GM19025 (cell line): Measurements from ENCODE around the gene RNF157.

Source experiments
- ATAC-seq: cut with Tn5 transposase; IDR thresholded peaks from one replicate; pipeline ENCODE4 v1.9.1; 2021; ENCODE audit warnings: mild to moderate bottlenecking, low read depth, moderate library complexity; ENCODE audit not compliant: unreplicated experiment

The RNF157 gene

DNA sequence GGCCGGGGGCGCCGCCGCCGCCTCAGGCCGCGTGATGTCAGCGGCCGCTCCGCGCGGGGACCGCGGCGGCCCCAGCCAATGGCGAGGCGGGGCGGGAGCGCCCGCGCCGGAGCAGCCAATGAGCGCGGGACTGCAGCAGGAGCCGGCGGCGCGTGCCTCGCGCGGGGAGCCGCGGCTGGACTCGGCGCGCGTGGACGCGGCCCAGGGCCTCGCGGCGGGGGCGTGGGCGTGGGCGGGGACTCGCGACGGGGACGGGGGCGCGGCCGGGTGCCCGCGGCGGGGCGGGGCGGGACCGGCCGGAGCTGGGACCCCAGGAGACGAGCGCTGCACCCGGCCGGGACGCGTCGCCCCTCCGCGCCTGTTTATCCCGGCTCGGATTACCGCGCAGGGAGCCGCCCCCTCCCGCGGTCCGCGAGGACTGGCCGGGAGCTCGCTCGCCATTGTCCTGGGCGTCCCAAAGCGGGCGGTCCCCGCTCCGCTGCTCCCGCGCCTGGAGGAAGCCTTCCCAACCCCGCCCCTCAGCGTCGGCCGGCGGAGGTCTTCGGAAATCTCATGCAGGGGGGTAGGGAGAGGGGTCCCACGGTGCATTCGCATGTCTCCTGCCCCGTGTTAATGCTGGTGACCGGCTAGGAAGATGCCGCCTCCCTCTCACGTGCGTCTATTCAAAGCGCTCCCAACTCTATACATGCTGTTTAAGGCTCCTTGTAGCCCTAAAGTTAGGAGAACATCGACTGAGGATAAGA lies at the start of gene RNF157:
Gene RNF157, minus strand, starts transcription at position 33 of the 743 bp plus-strand sequence. CDS start 253 bp downstream, outside the sequence.
- ATAC-seq = peak; percentile 68

DNA sequence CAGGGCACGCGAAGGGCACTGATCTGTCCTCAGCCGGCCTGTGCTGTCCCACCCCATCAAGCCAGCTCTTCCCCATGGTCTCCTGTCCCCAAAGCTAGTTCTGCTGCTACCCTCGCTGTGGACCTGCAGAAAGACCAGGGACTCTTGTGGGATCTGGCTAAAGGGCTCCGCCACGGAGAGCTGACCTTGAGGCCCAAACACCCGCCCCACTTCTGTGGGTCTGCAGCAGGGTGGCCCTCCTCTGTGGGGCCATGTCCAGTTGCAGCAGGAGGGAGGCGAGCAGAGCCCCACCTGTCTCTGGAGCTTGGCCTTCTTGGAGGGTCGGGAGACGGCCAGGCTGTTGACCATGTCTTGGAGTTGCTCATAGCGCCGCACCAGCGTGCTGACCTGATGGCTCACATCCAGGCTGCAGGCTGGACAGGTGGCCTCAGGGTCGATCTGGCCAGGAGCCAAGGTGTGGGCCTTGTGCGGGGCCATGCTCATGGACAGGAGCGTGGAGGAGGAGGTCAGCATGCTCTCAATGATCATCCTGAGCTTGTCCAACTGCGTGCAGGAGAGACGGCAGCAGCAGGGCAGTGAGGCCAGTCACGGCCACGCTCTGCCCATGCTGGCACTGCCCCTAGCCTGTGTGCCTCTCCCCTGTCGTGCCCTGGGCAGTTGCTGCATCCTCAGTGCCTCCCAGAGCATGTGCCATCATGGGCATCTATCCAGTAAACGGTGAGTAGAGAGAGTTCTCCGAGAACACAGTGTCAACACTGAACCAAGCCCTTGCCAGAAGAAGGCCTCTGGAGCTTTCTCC lies 41.5 kb upstream of the RNF157 start:
- no peak for ATAC-seq

DNA sequence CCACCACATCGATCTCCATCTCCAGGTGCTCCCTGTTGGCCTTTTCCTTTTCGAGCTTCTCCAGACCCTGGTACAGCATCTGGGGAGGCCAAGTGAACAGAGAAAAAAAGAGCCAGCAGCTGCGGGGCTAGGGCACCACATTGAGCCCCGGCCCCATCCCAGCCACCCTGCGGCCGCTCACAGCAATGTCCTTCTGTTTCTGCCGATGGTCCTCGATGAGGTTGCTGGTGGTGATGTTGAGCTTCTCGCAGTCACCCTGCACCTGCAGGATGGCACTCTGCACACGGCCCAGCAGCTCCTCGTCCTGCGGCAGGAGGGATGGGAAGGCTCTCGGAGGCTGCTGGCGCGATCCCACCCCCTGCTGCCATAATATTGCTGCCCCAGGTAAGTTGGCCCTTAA lies 40.4 kb upstream of the RNF157 start:
- ATAC-seq = no peak

DNA sequence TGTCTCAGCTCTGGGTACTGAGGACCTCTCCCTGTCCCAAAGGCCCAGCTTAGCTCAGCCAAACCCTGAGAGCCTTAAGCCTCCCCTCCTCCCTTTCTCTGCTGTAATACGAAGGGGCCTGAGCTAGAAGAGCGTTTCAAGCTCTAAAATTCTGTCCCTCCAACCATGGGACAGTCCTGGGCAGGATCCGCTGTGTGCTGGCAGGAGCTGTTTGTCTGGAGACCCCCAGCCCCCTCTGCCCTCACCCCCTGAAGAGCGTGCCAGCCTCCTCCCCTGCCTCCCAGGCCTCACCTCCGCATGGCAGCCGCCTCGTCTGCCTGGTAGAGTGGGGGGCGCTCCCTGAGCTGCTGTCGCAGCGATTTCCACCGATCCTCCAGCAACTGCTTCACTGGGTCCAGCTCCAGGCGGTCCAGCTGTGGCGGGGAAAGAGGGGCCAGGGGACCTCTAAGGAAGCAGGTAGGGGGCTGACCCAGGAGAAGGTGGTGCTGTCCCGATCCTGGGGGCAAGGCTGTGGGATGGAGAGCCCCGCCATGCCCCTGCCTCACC lies 39.5 kb upstream of the RNF157 start:
- no peak for ATAC-seq

DNA sequence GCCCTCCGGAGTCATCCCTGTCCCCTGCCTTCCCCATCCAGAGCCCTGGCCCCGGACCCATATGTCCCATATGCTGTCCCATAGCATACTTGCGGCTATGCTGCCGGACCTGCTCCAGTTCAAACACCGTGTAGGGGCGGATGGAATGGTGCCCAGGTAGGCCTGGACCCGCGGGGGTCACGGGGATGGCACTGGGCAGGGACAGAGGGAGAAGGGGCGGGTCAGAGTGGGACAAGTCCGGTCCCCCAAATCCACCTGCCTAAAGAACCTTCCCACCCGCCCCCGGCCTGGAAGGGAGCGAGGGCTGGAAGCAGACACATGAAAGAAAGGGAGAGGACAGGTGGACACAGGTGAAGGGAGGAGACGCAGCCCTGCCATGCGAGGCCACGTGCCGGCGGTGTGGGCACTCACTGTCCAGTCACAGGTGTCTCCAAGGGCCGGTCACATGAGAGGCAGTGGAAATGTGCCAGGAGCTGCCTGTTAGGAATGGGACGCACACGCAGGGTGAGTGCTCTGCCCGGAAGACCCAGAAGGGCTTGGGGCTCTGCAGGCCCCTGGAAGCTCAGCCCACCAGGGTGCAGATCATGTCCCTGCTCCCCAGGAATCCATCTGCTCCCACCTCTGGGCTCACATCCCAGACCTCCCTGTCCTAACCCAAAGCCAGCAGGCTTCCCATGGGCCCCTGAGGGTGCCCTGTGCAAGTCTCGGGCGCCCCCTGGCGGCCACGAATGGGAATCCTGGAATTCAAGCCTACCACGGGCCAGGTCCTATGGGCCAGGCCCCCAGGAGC lies 38.9 kb upstream of the RNF157 start:
- ATAC-seq = no peak

DNA sequence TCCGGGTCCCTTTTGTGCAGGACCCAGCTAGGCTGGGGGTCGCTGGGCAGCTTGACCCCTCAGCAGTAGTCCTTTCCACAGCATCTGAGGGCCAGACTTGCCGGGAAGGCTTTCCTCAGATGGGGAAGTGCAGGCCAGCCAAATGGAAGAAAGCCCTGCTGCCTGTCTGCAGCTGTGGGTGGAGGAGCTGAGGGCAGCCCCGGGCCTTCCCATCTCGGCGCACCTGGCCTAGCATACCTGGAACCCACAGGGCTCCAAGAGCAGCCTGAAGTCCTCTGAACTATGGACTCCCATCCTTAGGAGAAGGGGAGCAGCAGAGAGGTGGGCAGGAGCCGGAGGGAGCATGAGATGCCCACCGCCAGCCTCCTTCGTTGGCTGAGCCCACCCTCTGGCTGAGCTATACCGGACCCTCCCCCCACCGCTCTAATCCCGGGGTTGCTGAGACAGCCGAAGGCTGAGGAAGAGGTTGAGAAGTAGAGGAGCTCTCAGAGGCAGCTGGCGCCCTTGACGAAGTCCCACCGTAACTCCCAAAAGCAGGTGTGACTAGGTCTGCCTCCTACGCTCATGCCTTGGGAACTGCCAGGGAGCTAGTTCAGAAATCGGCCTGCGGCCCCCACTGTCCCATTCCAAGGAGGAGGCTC lies 38.1 kb upstream of the RNF157 start:
- no peak for ATAC-seq

DNA sequence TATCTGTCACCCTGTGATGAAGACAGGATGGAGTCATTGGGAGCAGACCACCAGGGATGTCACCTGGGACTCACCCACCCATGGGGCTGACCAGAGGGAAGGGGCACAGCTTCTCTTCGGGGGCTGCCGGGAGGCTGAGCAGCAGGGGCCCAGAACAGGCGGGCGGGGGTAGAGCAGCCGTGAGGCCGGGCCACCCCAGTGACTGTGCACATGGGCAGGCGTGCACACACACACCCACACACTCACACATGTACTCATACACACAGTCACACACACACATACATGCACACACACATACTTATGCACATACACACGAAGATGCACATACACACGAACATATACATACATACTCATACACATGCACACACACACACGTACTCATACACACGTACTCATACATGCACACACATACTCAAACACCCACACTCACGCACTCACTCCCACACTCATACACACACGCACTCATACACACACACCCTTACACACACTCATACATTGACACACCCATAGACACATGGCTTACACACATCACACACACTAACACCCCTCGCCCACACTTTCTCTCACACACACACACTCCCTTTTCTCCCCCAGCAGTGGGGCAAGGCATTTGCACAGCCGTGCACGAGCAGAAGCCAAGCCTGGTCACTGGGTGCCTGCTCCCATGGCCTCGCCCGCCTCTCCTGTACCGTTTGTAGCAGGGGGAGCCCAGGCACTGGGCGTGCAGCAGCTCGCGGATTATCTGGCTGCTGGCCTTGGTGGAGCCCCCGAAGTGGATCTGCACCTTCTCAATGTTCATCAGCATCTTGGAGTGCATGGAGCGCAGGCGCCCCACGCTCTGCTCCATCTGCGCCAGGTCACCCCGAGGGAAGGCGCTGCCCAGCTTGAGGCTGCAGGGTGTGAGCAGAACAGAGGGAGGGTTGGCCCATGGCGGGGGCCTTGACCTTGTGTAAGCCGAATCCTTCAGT lies 37.3 kb upstream of the RNF157 start:
- no peak for ATAC-seq

DNA sequence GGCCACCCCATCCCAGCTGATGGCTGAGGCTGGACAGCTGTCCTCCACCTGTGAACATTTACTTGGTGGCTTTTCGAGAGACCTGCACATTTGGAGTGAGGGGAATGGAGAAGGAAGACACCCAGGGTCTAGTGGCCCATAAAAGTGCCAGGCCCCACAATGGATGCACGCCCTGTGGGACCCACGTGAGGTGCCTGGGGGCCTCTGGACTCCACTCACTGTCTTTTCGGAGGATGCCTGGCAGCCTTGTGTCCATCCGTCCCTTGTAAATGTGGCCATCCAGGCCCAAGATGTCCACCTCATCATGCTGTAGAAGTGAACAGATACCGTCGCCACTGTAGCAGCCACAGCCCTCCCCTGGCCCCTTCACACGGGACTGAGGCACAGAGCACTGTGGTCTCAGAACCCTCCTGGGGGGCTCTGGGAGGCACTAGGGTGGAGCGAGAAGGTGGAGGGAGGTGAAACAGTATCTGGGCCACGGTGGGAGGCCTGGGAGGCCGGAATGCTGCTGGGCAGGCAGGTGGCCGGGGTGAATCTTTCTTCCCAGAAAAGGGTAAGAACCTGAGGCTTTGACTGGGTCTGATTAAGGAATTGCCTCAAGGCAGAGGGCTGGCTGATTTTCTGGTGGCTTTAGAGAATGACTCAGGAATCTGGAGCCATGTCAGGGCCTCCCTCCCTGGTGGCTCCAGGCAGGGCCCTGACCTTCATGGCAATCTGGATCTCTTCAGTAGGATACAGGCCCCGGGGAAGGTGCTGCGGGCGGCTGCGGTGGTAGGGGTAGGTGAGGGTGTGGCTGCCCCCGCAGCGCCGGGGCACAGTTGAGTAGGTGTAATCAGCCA lies 36.4 kb upstream of the RNF157 start:
- ATAC-seq = no peak

DNA sequence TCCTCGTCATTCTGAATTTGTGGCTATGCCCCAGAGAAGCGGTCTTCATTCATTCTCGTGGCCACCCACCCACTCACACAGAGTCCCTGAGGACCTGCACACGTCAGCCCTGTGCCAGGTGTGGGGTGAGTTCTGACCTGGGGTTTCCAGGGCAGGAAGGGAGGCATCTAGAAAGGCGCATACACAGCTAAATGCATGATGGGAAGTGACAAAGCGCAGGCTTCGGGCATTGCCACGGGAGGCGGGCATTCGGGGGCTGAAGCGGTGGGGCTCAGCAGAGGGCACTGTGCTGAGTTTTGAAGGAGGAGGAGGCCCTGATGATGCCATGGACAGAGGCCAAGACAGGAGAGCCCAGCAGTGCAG lies 35.8 kb upstream of the RNF157 start:
- ATAC-seq = no peak

DNA sequence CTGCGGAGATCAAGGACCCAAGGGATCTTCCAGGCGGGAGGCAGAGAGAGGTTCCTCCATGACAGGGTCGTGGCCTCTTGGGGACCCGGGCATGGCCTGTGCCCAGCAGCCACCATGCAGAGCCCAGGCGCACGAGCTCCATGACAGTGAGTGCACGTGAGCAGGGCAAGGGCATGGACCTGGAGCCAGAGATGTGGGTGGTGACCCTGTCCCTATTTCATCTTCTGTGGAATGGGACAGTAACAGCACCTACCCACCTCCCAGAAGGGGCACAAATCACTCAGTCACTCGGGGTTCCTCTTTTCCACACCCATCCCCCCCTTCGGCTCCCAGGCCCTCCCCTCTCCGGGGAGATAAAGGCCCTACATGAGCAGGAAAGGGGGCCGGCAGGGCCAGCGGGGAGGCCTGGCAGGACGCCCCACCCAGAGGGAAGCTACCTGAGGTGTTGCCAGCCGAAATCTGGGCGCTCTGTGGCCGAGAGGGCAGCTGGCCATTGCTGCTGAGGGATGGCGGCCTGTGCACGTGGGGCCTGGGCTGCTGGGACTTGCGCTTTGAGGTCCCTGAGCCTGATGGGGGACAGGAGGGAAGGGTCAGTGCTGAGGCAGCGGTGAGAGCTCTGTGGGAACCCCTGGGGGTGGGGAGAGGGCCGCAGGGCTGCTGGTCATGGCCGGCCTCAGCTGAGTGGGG lies 35.2 kb upstream of the RNF157 start:
- ATAC-seq = no peak

DNA sequence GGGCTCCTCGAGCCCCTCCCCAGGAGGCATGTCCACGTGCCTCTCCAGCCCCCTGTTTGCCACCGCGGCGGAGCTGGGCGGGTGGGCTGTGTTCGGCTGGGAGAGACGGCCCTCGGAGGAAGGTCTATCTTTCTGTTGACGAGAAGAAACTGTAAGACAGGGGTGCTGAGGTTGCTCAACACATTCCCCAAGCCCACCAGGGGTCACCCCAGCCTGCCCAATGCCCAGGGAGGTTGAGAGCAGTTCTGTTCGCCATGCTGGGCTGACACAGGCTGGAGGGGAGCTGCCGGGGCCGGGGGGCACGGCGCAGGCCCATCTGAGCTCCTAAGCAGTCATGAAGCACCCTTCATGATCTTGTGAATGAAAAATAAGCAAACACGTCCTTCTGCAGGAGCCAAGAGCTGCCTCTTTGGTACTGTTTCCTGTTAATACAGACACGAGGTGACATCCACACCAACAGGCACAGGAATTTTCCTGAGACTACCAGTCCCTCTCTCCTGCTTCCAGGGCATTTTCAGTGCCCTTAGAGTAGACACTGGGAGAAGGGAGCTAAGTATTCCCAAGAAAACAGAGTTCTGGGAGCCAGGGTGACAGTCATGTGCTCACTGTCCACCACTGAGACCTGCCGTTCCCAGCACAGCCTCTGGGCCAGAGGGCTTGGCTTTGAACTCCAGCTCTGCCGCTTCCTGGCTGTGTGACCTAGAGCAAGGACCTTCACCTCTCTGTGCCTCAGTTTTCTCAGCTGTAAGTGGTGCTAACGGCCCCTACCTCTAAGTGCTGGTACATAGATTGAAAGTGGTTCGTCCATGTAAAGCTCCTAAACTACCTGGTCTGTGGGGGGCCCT lies 34.0 kb upstream of the RNF157 start:
- ATAC-seq = no peak

DNA sequence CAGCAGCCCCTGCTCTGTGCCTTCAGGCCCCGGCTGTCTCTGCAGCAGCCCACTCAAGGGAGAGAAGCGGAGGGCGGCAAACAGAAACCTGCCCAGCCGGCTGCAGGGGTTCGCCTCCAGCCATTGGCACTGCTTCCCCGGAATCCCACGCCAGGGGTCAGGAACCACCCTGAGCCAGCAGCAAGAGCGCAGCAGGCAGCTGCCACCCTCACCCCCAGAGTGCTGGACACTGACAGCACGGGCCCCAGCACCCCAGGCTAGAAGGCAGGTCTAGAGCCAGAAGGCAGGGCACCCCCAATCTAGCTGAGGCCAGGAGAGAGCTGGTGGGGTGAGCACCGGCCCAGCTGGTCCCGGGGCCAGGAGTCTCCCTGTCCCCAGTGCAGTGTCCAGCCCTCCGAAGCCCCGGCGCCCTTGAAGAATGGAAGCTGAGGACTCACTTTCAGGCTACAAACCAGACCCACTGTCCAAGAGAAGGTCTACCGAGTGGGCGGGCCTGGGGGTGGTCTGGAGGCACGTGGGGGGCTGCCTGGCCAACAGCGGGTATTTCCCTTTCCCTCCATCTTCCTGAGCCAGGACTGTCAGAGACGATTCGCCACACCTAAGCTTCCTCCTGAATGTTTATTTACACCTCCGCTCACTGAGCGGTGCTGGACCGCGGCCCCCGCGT lies 33.3 kb upstream of the RNF157 start:
- ATAC-seq = no peak

DNA sequence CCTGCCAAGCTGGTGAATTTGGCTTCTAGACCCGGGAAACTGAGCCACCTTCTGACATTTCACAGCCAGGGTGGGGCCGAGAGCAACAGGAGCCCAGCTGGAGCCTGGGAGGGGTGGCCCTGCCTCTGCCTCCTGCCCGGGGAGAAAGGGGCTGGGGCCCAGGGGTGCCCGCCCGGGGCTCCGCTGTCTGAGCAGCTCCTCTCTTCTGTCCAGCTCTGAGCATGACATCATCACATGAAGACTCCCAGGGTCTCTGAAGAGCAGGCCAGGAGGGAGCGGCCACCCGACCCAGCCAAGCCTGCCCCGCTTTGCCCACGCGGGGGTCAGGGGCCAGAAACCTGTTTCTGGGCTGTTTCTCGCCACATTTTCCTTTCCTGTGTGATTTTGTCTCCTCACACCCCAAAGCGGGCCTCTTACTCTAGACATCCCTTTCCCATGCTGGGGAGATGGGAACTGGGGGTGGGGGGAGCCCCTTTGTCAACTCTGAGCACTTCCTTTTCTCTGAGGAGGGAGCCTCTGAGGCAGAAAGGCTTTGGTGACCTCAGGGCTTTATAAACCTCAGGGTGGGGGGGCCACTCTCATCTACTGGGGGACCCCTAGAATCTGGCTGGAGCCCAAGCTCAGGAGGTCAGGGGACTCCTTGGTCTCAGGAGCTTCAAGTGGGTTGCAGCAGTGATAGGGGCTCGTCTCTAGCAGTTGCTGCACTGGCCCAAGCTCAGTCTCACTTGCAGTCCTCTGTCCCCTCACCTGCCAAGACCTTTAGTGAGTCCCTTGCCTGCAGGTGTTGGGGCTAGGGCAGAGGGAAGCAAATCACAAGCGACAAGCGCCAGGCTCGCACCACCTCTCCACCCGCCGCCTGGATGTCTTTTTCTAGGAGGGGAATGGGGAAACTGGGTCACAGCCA lies 32.5 kb upstream of the RNF157 start:
- peak; percentile 17 for ATAC-seq

DNA sequence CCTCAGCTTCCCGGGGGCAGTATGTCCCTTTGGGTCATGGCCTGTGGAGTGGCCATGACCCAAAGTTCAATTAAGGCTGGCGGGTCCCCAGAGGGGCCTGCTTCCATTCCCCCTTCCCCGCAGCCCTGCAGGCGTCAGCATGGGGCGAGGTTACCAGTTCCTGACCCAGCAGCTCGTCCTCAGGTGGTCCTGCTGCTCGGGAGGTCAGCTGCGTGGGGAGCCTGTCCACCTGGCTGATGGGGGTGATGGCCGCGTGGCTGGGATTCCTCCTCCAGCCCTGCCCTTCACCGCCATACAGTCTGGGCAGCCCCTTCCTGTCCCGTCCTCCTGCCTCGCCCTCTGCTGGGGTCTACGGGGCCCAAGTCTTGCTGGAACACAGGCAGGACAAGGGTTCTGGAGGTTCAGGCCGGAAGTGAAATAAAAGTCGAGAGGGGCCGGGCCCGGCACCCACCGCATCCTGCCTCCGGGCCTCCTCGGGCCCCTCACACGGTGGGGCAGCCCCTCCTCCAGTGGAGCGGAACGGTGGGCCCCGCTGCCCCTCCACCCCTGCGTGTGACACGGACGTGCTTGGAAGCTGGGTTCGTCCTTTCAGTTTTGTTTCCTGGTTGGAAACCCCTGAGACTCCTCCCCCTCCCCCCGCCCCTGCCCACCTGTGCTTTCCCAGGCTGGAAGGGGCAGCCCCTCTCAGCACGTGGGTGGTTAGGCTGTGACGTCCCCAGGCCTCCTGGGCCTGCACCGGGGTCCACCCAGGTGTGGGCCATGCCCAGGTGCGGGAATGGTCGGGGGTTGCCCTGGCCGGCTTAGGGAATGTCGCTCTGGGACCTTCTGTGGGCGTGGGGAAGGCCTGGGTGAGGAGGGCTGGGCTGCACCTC lies 31.6 kb upstream of the RNF157 start:
- ATAC-seq = peak; percentile 46
